Neural cell (in vitro differentiated cells): ENCODE measurements around the gene ZNF750. TPM values are rescaled to one million over a fixed set of nuclear protein-coding genes. Genes with fewer than 3 reads are reported as not detected.

Experiments
- H2AFZ ChIP-seq: fragments of 200-600, 300-800 bp; sonication (generic), shearing (Covaris generic); 2 replicates; pipeline ENCODE4 v1.6.0; 2014; ENCODE audit warnings: low read depth, mild to moderate bottlenecking, antibody characterized with exemption, low read length, moderate library complexity
- H3F3A ChIP-seq: fragments of 200-600 bp; shearing (Covaris generic); 2 replicates; pipeline ENCODE4 v1.6.1; 2016; ENCODE audit warnings: mild to moderate bottlenecking, moderate library complexity, mixed read lengths, antibody characterized with exemption, low read length; ENCODE audit not compliant: insufficient read depth, poor library complexity, severe bottlenecking
- H3K27ac ChIP-seq: fragments of 200-600, 300-800 bp; sonication (generic), shearing (Covaris generic); 2 replicates; pipeline ENCODE4 v1.5.1; 2014; ENCODE audit warnings: mild to moderate bottlenecking, low read length, moderate library complexity
- H3K27me3 ChIP-seq: fragments of 300-800, 200-600 bp; sonication (generic), shearing (Covaris generic); 2 replicates; pipeline ENCODE4 v1.6.0; 2014; ENCODE audit warnings: mild to moderate bottlenecking, low read depth, low read length, moderate library complexity; ENCODE audit not compliant: insufficient read depth
- H3K36me3 ChIP-seq: fragments of 300-800, 200-600 bp; sonication (generic), shearing (Covaris generic); 2 replicates; pipeline ENCODE4 v1.5.1; 2014; ENCODE audit warnings: mild to moderate bottlenecking, antibody characterized with exemption, low read length, moderate library complexity; ENCODE audit not compliant: insufficient read depth
- H3K4me2 ChIP-seq: fragments of 300-800, 200-600 bp; sonication (generic), shearing (Covaris generic); 2 replicates; pipeline ENCODE4 v1.6.0; 2014; ENCODE audit warnings: mild to moderate bottlenecking, low read length
- H3K4me3 ChIP-seq: fragments of 300-800, 200-600 bp; sonication (generic), shearing (Covaris generic); 2 replicates; pipeline ENCODE4 v1.5.1; 2014; ENCODE audit warnings: mild to moderate bottlenecking, low read length, moderate library complexity
- H3K79me2 ChIP-seq: fragments of 200-600 bp; shearing (Covaris generic); replicated peaks from 2 replicates; pipeline ENCODE4 v1.6.0; 2014; ENCODE audit warnings: mild to moderate bottlenecking, low read length, moderate library complexity; ENCODE audit not compliant: insufficient read depth
- H3K9ac ChIP-seq: fragments of 300-800, 200-600 bp; sonication (generic), shearing (Covaris generic); 2 replicates; pipeline ENCODE4 v1.6.1; 2016; ENCODE audit warnings: mild to moderate bottlenecking, low read length, mixed read lengths
- H3K9me2 ChIP-seq: fragments of 200-600 bp; shearing (Covaris generic); 2 replicates; pipeline ENCODE4 v1.6.1; 2016; ENCODE audit warnings: mild to moderate bottlenecking, low read length, mixed read lengths; ENCODE audit not compliant: insufficient read depth
- H3K9me3 ChIP-seq: fragments of 200-600, 300-800 bp; sonication (generic), shearing (Covaris generic); 2 replicates; pipeline ENCODE4 v1.6.1; 2016; ENCODE audit warnings: mild to moderate bottlenecking, mixed run types, low read length, moderate library complexity, mixed read lengths
- H4K20me1 ChIP-seq: fragments of 200-600 bp; shearing (Covaris generic); 2 replicates; pipeline ENCODE4 v1.6.1; 2016; ENCODE audit warnings: mild to moderate bottlenecking, mixed run types; ENCODE audit not compliant: insufficient read depth
- EP300 ChIP-seq: fragments of 450-650 bp; conservative IDR thresholded peaks from 2 replicates; pipeline ENCODE4 v1.6.1; 2014; ENCODE audit warnings: antibody characterized with exemption, mild to moderate bottlenecking, moderate library complexity; ENCODE audit not compliant: poor library complexity, severe bottlenecking
- EZH2 ChIP-seq: fragments of 200-600, 300-800 bp; shearing (Covaris generic), sonication (generic); IDR thresholded peaks from 2 replicates; pipeline ENCODE4 v1.6.1; 2014; ENCODE audit warnings: antibody characterized with exemption, low read length, borderline replicate concordance, mild to moderate bottlenecking; ENCODE audit not compliant: insufficient read depth, poor library complexity, severe bottlenecking
- MXI1 ChIP-seq: fragments of 450-650 bp; conservative IDR thresholded peaks from 2 replicates; pipeline ENCODE4 v1.6.1; 2014; ENCODE audit warnings: antibody characterized with exemption, mild to moderate bottlenecking; ENCODE audit not compliant: poor library complexity, severe bottlenecking
- POLR2AphosphoS5 ChIP-seq: IDR thresholded peaks from 2 replicates; pipeline ENCODE4 v1.6.1; 2012
- RAD21 ChIP-seq: fragments of 450-650 bp; conservative IDR thresholded peaks from 2 replicates; pipeline ENCODE4 v1.6.1; 2014; ENCODE audit warnings: antibody characterized with exemption, mild to moderate bottlenecking, moderate library complexity
- SMC3 ChIP-seq: fragments of 450-650 bp; conservative IDR thresholded peaks from 2 replicates; pipeline ENCODE4 v1.6.1; 2014; ENCODE audit warnings: antibody characterized with exemption, mild to moderate bottlenecking, moderate library complexity; ENCODE audit not compliant: poor library complexity
- TAF1 ChIP-seq: IDR thresholded peaks from 2 replicates; pipeline ENCODE4 v1.6.1; 2012; ENCODE audit warnings: low read depth
- polyA plus RNA-seq: library from polyadenylated mRNA; depleted of rRNA; stranded (reverse); fragments of >200 nt; gene quantifications from 2 replicates; pipeline ENCODE4 v1.2.3, GENCODE V29; 2014
- TF ChIP-seq, protein P1 (sequence below): fragments of 450-650 bp; IDR thresholded peaks from 2 replicates; pipeline ENCODE4 v1.5.1; 2014; ENCODE audit warnings: antibody characterized with exemption, mild to moderate bottlenecking, moderate library complexity; ENCODE audit not compliant: poor library complexity, severe bottlenecking
- TF ChIP-seq, protein P2 (sequence below): IDR thresholded peaks from 2 replicates; pipeline ENCODE4 v1.6.1; 2012; ENCODE audit warnings: borderline replicate concordance

Gene ZNF750
- polyA plus RNA-seq, 1 donor from 2014 or later: not detected

DNA sequence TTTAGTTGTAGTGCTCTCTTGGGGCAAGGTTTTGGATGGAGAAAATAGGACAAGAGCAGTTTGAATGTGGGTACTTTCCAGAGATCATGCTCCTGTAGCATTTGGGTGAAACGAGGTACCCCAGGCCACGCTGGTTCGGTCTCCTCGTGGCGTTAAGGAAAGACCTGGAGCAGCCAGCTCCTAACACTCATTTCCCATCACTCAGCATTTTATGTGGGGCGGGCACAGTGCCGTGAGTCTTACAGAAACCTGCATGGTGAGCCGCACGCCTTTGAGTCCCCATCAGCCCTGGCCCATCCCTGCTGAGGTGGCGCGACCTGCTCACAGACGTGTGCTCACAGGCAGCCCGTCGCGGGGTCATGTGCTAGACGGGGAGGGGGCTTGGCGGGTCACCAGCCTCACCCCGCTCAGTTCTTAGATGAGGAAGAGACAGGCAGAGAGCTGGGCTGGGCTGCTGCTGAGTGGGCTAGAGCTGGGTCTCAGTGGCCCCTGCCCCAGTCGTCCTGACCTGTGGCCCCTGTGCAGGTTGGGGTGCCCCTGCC is 50.7 kb downstream of the ZNF750 start:
- Histone ChIP-seq H3K79me2 (no peaks in the 10 kb centered on the region), H2AFZ (no peak overlapping the region), H3K9me2 (no peaks in the 10 kb centered on the region), H3K36me3 (no peaks in the 10 kb centered on the region), H3K9me3 (no peaks in the 10 kb centered on the region), H4K20me1 (no peaks in the 10 kb centered on the region), H3F3A (no peaks in the 10 kb centered on the region), H3K4me3 (no peak overlapping the region), H3K27ac (no peak overlapping the region), H3K27me3 (no peaks in the 10 kb centered on the region), H3K4me2 (no peak overlapping the region), H3K9ac (no peak overlapping the region)
- TF ChIP-seq TAF1 (no peak), EP300 (no peak), EZH2 (no peak), RAD21 (no peak), SMC3 (no peak), POLR2AphosphoS5 (no peak), MXI1 (no peak)
- TF ChIP-seq, protein P1, sequence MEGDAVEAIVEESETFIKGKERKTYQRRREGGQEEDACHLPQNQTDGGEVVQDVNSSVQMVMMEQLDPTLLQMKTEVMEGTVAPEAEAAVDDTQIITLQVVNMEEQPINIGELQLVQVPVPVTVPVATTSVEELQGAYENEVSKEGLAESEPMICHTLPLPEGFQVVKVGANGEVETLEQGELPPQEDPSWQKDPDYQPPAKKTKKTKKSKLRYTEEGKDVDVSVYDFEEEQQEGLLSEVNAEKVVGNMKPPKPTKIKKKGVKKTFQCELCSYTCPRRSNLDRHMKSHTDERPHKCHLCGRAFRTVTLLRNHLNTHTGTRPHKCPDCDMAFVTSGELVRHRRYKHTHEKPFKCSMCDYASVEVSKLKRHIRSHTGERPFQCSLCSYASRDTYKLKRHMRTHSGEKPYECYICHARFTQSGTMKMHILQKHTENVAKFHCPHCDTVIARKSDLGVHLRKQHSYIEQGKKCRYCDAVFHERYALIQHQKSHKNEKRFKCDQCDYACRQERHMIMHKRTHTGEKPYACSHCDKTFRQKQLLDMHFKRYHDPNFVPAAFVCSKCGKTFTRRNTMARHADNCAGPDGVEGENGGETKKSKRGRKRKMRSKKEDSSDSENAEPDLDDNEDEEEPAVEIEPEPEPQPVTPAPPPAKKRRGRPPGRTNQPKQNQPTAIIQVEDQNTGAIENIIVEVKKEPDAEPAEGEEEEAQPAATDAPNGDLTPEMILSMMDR: no peak
- TF ChIP-seq, protein P2, sequence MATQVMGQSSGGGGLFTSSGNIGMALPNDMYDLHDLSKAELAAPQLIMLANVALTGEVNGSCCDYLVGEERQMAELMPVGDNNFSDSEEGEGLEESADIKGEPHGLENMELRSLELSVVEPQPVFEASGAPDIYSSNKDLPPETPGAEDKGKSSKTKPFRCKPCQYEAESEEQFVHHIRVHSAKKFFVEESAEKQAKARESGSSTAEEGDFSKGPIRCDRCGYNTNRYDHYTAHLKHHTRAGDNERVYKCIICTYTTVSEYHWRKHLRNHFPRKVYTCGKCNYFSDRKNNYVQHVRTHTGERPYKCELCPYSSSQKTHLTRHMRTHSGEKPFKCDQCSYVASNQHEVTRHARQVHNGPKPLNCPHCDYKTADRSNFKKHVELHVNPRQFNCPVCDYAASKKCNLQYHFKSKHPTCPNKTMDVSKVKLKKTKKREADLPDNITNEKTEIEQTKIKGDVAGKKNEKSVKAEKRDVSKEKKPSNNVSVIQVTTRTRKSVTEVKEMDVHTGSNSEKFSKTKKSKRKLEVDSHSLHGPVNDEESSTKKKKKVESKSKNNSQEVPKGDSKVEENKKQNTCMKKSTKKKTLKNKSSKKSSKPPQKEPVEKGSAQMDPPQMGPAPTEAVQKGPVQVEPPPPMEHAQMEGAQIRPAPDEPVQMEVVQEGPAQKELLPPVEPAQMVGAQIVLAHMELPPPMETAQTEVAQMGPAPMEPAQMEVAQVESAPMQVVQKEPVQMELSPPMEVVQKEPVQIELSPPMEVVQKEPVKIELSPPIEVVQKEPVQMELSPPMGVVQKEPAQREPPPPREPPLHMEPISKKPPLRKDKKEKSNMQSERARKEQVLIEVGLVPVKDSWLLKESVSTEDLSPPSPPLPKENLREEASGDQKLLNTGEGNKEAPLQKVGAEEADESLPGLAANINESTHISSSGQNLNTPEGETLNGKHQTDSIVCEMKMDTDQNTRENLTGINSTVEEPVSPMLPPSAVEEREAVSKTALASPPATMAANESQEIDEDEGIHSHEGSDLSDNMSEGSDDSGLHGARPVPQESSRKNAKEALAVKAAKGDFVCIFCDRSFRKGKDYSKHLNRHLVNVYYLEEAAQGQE: no peak

DNA sequence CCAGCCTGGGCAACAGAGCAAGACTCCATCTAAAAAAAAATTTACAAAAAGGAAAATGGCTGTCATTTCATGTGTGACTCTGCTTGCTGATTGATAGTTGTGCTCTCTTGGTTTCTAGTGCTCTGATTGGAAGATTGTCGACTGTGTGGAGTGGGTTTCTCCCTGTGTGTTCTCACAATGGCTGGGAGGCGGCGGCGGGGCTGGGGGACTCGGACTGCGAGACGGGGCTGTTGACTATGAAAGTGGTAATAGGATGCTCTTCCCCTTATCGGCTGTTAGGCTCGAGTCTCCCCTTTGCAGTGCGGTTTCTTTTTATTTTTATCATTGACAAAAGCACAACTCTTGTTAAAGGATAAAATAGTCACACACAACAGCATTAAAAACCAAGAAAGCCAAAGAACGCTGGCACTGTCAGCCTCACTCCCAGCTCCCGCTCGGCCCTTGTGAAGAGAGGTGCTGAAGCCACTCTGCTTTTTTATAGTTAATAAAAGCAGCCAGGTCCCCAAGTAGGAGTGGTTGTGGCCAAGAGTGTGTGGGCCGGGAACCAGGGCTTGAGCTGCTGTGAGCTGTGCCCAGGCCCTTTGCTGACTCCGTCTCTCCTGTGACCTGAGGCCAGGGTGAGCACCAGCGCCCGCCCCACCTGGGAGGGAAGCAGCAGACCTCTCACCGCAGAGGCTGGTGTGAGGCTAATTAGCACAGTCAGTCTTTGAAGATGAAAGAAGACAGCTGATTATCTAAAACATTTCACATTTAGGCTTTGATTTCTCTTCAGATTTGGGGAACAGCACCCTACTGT is 51.4 kb downstream of the ZNF750 start:
- no peak overlapping the region for H3K4me2 ChIP-seq
- H3K9me3 ChIP-seq: no peaks in the 10 kb centered on the region
- no peaks in the 10 kb centered on the region for H3K36me3 ChIP-seq
- H3K27ac ChIP-seq: no peak overlapping the region
- no peaks in the 10 kb centered on the region for H3K9me2 ChIP-seq
- no peaks in the 10 kb centered on the region for H4K20me1 ChIP-seq
- no peaks in the 10 kb centered on the region for H3K79me2 ChIP-seq
- H2AFZ ChIP-seq: no peak overlapping the region
- H3K9ac ChIP-seq: no peak overlapping the region
- no peak overlapping the region for H3K4me3 ChIP-seq
- H3F3A ChIP-seq: no peaks in the 10 kb centered on the region
- H3K27me3 ChIP-seq: no peaks in the 10 kb centered on the region
- no peak for TF ChIP-seq SMC3
- TF ChIP-seq TAF1: no peak
- TF ChIP-seq EZH2: no peak
- TF ChIP-seq, protein P1: no peak
- no peak for TF ChIP-seq EP300
- no peak for TF ChIP-seq POLR2AphosphoS5
- TF ChIP-seq MXI1: no peak
- TF ChIP-seq, protein P2: no peak
- TF ChIP-seq RAD21: no peak
